ENCODE measurements around the gene ZNF235. TPM values are rescaled to one million over a fixed set of nuclear protein-coding genes. Genes with fewer than 3 reads are reported as not detected.
"Not testable (repeated sequence)": the region's sequence is repeated elsewhere in the genome, so short reads cannot be mapped to it uniquely, and the experiment has no call there.

ZNF235 gene
- 1 to 10 TPM; 4.7 to 6.2 TPM for total RNA-seq

DNA sequence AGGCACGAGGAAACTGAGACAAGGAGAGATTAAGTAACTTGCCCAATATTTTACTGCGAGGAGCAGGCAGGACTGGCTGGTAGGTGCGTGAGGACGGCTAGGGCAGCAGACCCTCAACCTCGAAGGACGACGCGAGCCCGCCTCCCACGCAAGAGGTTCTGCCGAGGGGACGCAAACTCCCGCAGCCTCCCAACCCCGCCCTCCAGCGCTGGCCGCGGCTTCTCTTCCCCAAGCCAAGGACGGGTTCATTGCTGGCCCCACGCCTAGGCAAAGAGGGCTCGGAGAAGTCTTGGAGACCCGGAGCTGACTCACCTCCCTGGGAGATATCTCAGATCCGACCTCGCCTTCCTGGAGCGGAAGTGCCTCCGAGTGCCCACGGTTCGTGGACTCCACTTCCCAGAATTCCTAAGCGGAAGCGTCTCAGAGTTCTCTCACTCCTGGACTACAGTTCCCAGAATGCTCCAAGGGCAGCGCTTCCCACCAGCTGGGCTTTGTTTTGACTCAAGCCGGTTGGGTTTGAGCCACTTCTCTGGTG is at the start of gene ZNF235:
TSS of gene ZNF235 (minus strand) at position 367 of the 535 bp plus-strand sequence. CDS start 1,621 bp downstream, outside the sequence.
- Mint-ChIP-seq H3K4me1 (ENCODE audit: low read depth) (peaks cover 12% of the 10 kb centered on the region), H3K27me3 (ENCODE audit: low read depth) (no peaks in the 10 kb centered on the region), H3K36me3 (ENCODE audit: insufficient read depth in 2 of 2) (peaks cover 6 to 12% of the 10 kb centered on the region in 2 donors), H3K4me3 (peak within 1 kb of the TSS; percentile 87 to 98), H3K9me3 (peaks cover 3 to 6% of the 10 kb centered on the region in 2 donors), H3K27ac (peak within 1 kb of the TSS; percentile 82)
- ATAC-seq (replicated peaks in 1 of 2) (peak; percentile 97 to 98), DNase-seq (peak; percentile 76 to 83)

GRCh38 chr19:44346556-44346955 is 41.7 kb upstream of the ZNF235 start:
- Mint-ChIP-seq H3K9me3 (peaks cover 12 to 17% of the 10 kb centered on the region in 2 donors), H3K36me3 (ENCODE audit: insufficient read depth in 2 of 2) (peaks cover 0 to 8% of the 10 kb centered on the region in 2 donors), H3K4me1 (ENCODE audit: low read depth) (no peaks in the 10 kb centered on the region), H3K27ac (no peak overlapping the region), H3K27me3 (ENCODE audit: low read depth) (no peaks in the 10 kb centered on the region), H3K4me3 (no peak overlapping the region)
- ATAC-seq (replicated peaks in 1 of 2) (no peak), DNase-seq (no peak)

DNA sequence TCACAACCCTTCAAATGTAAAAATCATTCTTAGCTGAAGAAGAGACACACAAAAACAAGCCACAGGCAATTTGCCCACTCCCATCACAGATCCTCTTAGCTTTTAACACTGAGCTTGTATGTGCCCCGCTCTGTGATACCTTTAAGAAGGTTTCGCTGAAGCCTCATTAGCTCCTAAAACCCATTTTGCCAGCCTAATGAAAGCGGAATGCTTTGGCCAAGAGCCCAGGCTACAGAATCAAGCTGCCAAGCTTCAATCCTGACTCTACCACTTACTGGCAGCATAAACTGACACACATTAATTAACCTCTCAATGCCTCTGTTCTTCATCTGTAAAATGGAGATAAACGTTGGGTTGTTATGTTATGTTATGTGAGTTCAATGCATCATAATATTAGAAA is 41.1 kb upstream of the ZNF235 start:
- ATAC-seq (replicated peaks in 1 of 2) = no peak
- Mint-ChIP-seq H3K4me1 (ENCODE audit: low read depth) (no peaks in the 10 kb centered on the region), H3K9me3 (peaks cover 12 to 19% of the 10 kb centered on the region in 2 donors)

DNA sequence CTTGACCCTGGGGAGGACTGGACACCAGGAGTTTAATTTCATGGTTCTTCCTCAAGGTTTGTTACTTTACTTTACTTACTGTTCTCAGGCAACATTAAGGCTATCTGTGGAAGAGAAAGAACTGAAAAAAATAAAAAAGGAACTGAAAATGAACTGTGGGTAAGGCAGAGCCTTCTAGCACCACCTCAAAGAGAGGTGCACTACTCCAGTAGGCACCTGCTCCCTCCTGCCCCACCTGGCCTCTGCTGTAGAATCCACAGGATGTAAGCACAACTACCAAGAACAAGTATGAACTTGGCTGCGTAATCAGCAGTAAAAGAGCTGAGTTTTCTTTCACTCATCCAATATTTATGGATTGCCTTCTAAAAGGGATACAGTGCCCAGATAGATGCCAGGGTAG is 39.4 kb upstream of the ZNF235 start:
- no peaks in the 10 kb centered on the region for H3K27me3 Mint-ChIP-seq (ENCODE audit: low read depth)
- H3K27ac Mint-ChIP-seq = no peak overlapping the region
- peaks cover 14 to 22% of the 10 kb centered on the region in 2 donors for H3K9me3 Mint-ChIP-seq
- H3K36me3 Mint-ChIP-seq (ENCODE audit: insufficient read depth in 2 of 2) = peaks cover 0 to 7% of the 10 kb centered on the region in 2 donors
- no peaks in the 10 kb centered on the region for H3K4me1 Mint-ChIP-seq (ENCODE audit: low read depth)
- no peak overlapping the region for H3K4me3 Mint-ChIP-seq
- no peak for DNase-seq
- no peak for ATAC-seq (replicated peaks in 1 of 2)

More for the DNA sequence above, 41.1 kb upstream of the ZNF235 start:
- H3K4me3 Mint-ChIP-seq = no peak overlapping the region
- H3K27me3 Mint-ChIP-seq (ENCODE audit: low read depth) = no peaks in the 10 kb centered on the region
- peaks cover 0 to 7% of the 10 kb centered on the region in 2 donors for H3K36me3 Mint-ChIP-seq (ENCODE audit: insufficient read depth in 2 of 2)
- no peak for DNase-seq
- H3K27ac Mint-ChIP-seq = no peak overlapping the region

DNA sequence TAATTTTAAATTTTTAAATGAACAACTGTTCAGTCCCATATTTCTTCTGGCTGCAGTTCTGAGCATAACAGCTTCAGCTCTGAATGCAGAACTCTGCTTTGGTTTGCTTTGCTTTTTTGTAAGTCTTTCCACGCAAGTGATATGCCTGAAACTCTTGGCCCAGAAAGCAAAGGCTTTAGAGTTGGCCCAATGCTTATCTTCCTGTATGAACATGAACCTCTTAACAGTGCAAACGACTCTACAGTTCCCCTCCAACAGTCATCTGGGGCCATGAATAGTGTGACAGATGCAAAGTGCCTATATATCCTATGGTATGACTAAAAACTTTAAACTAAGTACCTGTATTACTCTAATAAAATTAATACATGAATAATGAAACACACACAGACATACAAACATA is 37.0 kb upstream of the ZNF235 start:
- Mint-ChIP-seq H3K27me3 (ENCODE audit: low read depth) (no peaks in the 10 kb centered on the region), H3K36me3 (ENCODE audit: insufficient read depth in 2 of 2) (peaks cover 2 to 3% of the 10 kb centered on the region in 2 donors), H3K9me3 (peaks cover 12 to 18% of the 10 kb centered on the region in 2 donors), H3K27ac (no peak overlapping the region), H3K4me1 (ENCODE audit: low read depth) (no peaks in the 10 kb centered on the region), H3K4me3 (no peak overlapping the region)
- DNase-seq = no peak
- no peak for ATAC-seq (replicated peaks in 1 of 2)

DNA sequence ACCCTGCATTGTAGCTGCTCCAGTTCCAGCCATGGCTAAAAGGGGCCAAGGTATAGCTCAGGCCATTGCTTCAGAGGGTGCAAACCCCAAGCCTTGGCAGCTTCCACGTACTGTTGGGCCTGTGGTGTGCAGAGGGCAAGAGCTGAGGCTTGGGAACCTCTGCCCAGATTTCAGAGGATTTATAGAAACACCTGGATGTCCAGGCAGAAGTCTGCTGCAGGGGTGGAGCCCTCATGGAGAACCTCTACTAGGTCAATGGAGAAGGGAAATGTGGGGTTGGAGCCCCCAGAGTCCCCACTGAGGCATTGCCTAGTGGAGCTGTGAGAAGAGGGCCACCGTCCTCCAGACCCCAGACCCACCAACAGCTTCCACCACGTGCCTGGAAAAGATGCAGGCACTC is 29.8 kb upstream of the ZNF235 start:
- not testable (repeated sequence) for H3K4me1 Mint-ChIP-seq (ENCODE audit: low read depth); ATAC-seq (replicated peaks in 1 of 2); H3K27ac Mint-ChIP-seq; H3K27me3 Mint-ChIP-seq (ENCODE audit: low read depth); H3K4me3 Mint-ChIP-seq; DNase-seq
- peaks cover 9 to 13% of the 10 kb centered on the region in 2 donors for H3K36me3 Mint-ChIP-seq (ENCODE audit: insufficient read depth in 2 of 2)
- peaks cover 16 to 20% of the 10 kb centered on the region in 2 donors for H3K9me3 Mint-ChIP-seq

DNA sequence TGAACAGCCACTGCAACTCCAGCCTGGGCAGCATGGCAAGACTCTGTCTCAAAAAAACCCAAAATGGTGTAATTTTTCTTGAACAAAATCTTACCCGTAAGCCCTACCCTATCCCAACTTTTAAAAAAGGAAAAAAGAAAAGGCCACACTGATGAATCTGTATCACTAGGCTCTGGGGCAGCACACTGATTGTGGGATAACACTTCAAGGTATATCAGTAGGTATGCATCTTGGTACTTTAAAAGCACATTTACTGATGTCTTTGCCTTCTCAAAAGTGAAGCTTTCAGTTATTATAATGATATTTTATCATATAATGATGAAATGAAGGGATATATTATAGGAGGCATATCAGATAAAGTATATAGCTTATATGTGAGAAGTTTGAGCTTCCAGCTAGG is 27.3 kb upstream of the ZNF235 start:
- Mint-ChIP-seq H3K27ac (no peak overlapping the region), H3K9me3 (peaks cover 14 to 27% of the 10 kb centered on the region in 2 donors), H3K36me3 (ENCODE audit: insufficient read depth in 2 of 2) (peaks cover 6 to 12% of the 10 kb centered on the region in 2 donors), H3K27me3 (ENCODE audit: low read depth) (no peaks in the 10 kb centered on the region), H3K4me1 (ENCODE audit: low read depth) (no peaks in the 10 kb centered on the region), H3K4me3 (no peak overlapping the region)
- DNase-seq = no peak
- no peak for ATAC-seq (replicated peaks in 1 of 2)

DNA sequence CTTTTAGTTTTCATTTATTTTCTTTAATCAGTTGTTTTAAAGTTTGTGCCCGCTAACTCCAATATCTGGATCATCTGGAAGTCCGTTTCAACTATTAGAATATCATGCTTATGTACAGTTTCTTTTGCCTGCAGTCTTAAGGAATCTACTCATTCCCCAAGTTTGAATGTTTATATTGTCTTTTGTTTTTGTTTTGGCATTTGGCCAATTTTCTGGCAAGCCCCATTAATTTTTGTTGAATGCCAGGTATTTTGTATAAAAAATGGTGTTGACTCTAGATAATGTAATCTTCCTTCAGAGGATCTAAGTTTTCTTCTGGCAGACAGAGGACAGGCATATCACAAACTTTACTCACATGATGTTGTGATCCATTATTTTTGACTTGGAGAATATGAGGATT is 11.1 kb upstream of the ZNF235 start:
- H3K27ac Mint-ChIP-seq = no peak overlapping the region

GRCh38 chr19:44313231-44313630 is 8.4 kb upstream of the ZNF235 start:
- Mint-ChIP-seq H3K4me3 (no peak overlapping the region), H3K27ac (no peak overlapping the region), H3K4me1 (ENCODE audit: low read depth) (no peaks in the 10 kb centered on the region), H3K27me3 (ENCODE audit: low read depth) (peaks cover 6% of the 10 kb centered on the region), H3K9me3 (peaks cover 12 to 14% of the 10 kb centered on the region in 2 donors), H3K36me3 (ENCODE audit: insufficient read depth in 2 of 2) (peaks cover 4 to 6% of the 10 kb centered on the region in 2 donors)
- ATAC-seq (replicated peaks in 1 of 2) (no peak), DNase-seq (no peak)

More for the DNA sequence above, 11.1 kb upstream of the ZNF235 start:
- DNase-seq = no peak
- H3K4me3 Mint-ChIP-seq = no peak overlapping the region
- peaks cover 19 to 21% of the 10 kb centered on the region in 2 donors for H3K9me3 Mint-ChIP-seq
- H3K27me3 Mint-ChIP-seq (ENCODE audit: low read depth) = peaks cover 6% of the 10 kb centered on the region
- no peak for ATAC-seq (replicated peaks in 1 of 2)
- no peaks in the 10 kb centered on the region for H3K4me1 Mint-ChIP-seq (ENCODE audit: low read depth)
- peaks cover 6 to 9% of the 10 kb centered on the region in 2 donors for H3K36me3 Mint-ChIP-seq (ENCODE audit: insufficient read depth in 2 of 2)

GRCh38 chr19:44308011-44308410 is 3.2 kb upstream of the ZNF235 start:
- ATAC-seq (replicated peaks in 1 of 2) = no peak
- no peak for DNase-seq
- no peaks in the 10 kb centered on the region for H3K27me3 Mint-ChIP-seq (ENCODE audit: low read depth)
- peaks cover 4 to 8% of the 10 kb centered on the region in 2 donors for H3K36me3 Mint-ChIP-seq (ENCODE audit: insufficient read depth in 2 of 2)
- H3K9me3 Mint-ChIP-seq = peaks cover 6% of the 10 kb centered on the region in 2 donors
- no peak overlapping the region for H3K27ac Mint-ChIP-seq
- H3K4me3 Mint-ChIP-seq = no peak overlapping the region
- peaks cover 12% of the 10 kb centered on the region for H3K4me1 Mint-ChIP-seq (ENCODE audit: low read depth)

- Mint-ChIP-seq H3K4me3 (no peak overlapping the region), H3K27ac (no peak overlapping the region), H3K9me3 (peaks cover 3 to 6% of the 10 kb centered on the region in 2 donors), H3K27me3 (ENCODE audit: low read depth) (no peaks in the 10 kb centered on the region), H3K4me1 (ENCODE audit: low read depth) (peaks cover 12% of the 10 kb centered on the region), H3K36me3 (ENCODE audit: insufficient read depth in 2 of 2) (peaks cover 3 to 11% of the 10 kb centered on the region in 2 donors)
- ATAC-seq (replicated peaks in 1 of 2) (no peak), DNase-seq (no peak)
Measured at GRCh38 chr19:44306283-44306682, 1.5 kb upstream of the ZNF235 start.

DNA sequence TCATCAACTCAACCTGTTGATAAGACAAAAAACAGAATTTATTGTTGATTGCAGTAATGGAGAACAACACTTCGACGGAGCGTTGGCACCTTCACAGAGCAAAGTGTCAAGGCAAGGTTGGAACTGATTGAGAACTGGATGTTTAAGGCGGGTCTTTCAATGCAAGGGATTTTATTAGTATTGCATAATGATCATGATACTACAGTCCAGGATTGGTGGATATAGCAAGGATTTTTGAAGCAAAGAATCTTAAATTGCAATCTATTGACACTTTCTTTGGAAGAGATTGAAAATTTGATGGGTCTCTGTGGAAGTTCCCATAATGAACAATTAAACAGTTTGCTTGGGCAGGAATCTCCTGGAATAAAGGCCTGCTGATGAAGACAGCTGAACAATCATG is 632 bp upstream of the ZNF235 start:
- peak overlapping the region; percentile 87 to 98 for H3K4me3 Mint-ChIP-seq
- peaks cover 3 to 6% of the 10 kb centered on the region in 2 donors for H3K9me3 Mint-ChIP-seq
- no peak for DNase-seq
- H3K36me3 Mint-ChIP-seq (ENCODE audit: insufficient read depth in 2 of 2) = peaks cover 3 to 13% of the 10 kb centered on the region in 2 donors
- H3K27ac Mint-ChIP-seq = no peak overlapping the region
- peaks cover 12% of the 10 kb centered on the region for H3K4me1 Mint-ChIP-seq (ENCODE audit: low read depth)
- ATAC-seq (replicated peaks in 1 of 2) = no peak
- no peaks in the 10 kb centered on the region for H3K27me3 Mint-ChIP-seq (ENCODE audit: low read depth)

GRCh38 chr19:44303976-44304568 is 753 bp downstream of the ZNF235 start:
- H3K4me3 Mint-ChIP-seq = peak overlapping the region; percentile 87 to 98
- peaks cover 3 to 6% of the 10 kb centered on the region in 2 donors for H3K9me3 Mint-ChIP-seq
- no peaks in the 10 kb centered on the region for H3K27me3 Mint-ChIP-seq (ENCODE audit: low read depth)
- ATAC-seq (replicated peaks in 1 of 2) (no peak), DNase-seq (peak in 1 of 2 donors; percentile 1)
- peak overlapping the region; percentile 82 for H3K27ac Mint-ChIP-seq
- peaks cover 12% of the 10 kb centered on the region for H3K4me1 Mint-ChIP-seq (ENCODE audit: low read depth)
- peaks cover 9 to 13% of the 10 kb centered on the region in 2 donors for H3K36me3 Mint-ChIP-seq (ENCODE audit: insufficient read depth in 2 of 2)

Data from activated T-cell treated with anti-CD3 and anti-CD28 coated beads, Interleukin-2, amount 50 U/mL, for 72 hours (primary cell).